Measurements from ENCODE around the gene AHCYL1. TPM values are rescaled to one million over a fixed set of nuclear protein-coding genes. Genes with fewer than 3 reads are reported as not detected.

Gene AHCYL1
- total RNA-seq, 1 experiment from 2014 or later = 92.0 TPM

- TF ChIP-seq TCF7L2 (IDR thresholded peaks at IDR 0.05; ENCODE audit: borderline replicate concordance, extremely low read depth, insufficient read depth, insufficient read length) = no peak
Measured at GRCh38 chr1:109974191-109974590, 10.4 kb upstream of the AHCYL1 start (continued).

DNA sequence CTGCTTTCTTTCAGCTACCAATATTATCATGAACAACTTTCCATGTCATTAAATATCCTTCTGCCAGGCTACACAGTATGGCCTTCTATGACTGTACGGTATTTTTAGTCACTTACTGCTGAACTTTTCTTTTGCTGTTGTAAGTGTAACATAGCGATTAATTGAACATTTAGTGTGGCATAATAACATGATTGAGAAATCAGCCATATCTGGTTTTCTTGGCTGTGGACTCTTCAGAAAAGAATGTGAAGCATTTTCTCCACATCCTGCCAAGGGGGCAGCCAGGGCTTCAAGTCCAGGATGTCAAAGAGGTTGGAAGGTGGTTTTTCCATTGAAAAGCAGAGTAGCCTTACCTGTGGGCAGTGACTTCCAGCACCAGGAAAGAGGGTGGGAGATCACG, 8.8 kb upstream of the AHCYL1 start:
- Histone ChIP-seq H4K20me1 (ENCODE audit: insufficient read depth) (no peaks in the 10 kb centered on the region), H2AFZ (ENCODE audit: low read depth, low read length, poor library complexity, severe bottlenecking) (peak overlapping the region; percentile 63), H3K9me2 (ENCODE audit: insufficient read depth) (no peaks in the 10 kb centered on the region), H3K27me3 (ENCODE audit: insufficient read depth, low read length) (no peaks in the 10 kb centered on the region), H3K9ac (ENCODE audit: low read length) (no peak overlapping the region), H3K4me1 (ENCODE audit: control insufficient read depth in 1 of 2, insufficient read depth in 2 of 2, low read length in 2 of 2) (peaks cover 2 to 23% of the 10 kb centered on the region in 2 experiments; a peak in 3 of 4 replicates), H3K4me2 (ENCODE audit: low read length) (peak overlapping the region; percentile 50), H3K27ac (ENCODE audit: low read depth, low read length) (no peak overlapping the region), H3K9me3 (ENCODE audit: control insufficient read depth in 1 of 2, insufficient read depth in 1 of 2, low read depth in 1 of 2, low read length in 2 of 2) (no peaks in the 10 kb centered on the region), H3K36me3 (ENCODE audit: control insufficient read depth in 1 of 2, insufficient read depth in 2 of 2, low read length in 2 of 2) (no peaks in the 10 kb centered on the region), H3K4me3 (replicated peaks in 1 of 2; ENCODE audit: low read depth in 1 of 2, low read length in 2 of 2) (no peak overlapping the region), H3K79me2 (ENCODE audit: insufficient read depth, low read length) (no peaks in the 10 kb centered on the region)
- TF ChIP-seq SIN3A (IDR thresholded peaks at IDR 0.05; ENCODE audit: low read depth) (no peak), YY1 (IDR thresholded peaks at IDR 0.05; ENCODE audit: extremely low read depth, insufficient replicate concordance, low read depth, low read length) (no peak), ATF3 (IDR thresholded peaks at IDR 0.05) (no peak), EGR1 (IDR thresholded peaks at IDR 0.05; ENCODE audit: low read depth) (no peak), EZH2phosphoT487 (IDR thresholded peaks at IDR 0.05; ENCODE audit: borderline replicate concordance) (no peak), RAD21 (IDR thresholded peaks at IDR 0.05; ENCODE audit: low read depth) (no peak)
- TF ChIP-seq, protein P1, sequence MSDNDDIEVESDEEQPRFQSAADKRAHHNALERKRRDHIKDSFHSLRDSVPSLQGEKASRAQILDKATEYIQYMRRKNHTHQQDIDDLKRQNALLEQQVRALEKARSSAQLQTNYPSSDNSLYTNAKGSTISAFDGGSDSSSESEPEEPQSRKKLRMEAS (IDR thresholded peaks at IDR 0.05) = no peak
- intact Hi-C loops (cut with micrococcal nuclease) = no loop called here
- ChIA-PET RAD21 (ENCODE audit: low non-redundant PET in 1 of 2, low total read pairs in 2 of 2, uncharacterized antibody in 2 of 2, unreplicated experiment in 2 of 2) (interaction anchor here in 1 of 2 experiments (1.5 kb wide), 1 partner anchor 9 kb away, joined by 3 read pairs; the partner anchor contains the start of gene AHCYL1), POLR2A (no interaction called here), CTCF (interaction anchor here (2.6 kb wide), 1 partner anchor 9 kb away, joined by 10 read pairs; the partner anchor contains the start of gene AHCYL1)
- BruUV-seq (replicated peaks) = no TSS peak
- no peak for DNase-seq (ENCODE audit: low read depth, low spot score)
- ATAC-seq = peak; percentile 32; the same call in 1 of the 2 replicates

DNA sequence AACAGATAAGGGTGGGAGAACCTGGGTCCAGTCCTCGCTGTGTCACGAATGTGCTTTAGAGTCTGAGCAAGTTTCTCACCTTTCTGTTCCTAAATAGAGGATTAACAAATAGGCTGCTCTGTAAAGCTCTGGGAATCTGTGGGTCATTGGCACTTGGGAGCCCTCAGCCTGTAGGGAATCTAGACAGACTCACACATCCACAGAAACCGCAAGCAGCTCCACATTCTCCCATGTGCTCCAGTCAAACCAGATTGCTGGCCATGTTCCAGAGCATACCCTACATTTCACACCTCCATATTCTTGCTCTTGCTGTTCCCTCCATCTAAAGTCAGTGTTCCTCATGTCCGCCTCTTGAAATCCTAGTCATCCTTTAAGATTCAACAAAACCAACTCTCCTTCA, 7.8 kb upstream of the AHCYL1 start:
- ChIA-PET POLR2A (no interaction called here), RAD21 (ENCODE audit: low non-redundant PET in 1 of 2, low total read pairs in 2 of 2, uncharacterized antibody in 2 of 2, unreplicated experiment in 2 of 2) (no interaction called here), CTCF (no interaction called here)
- H3K36me3 ChIP-seq (ENCODE audit: control insufficient read depth in 1 of 2, insufficient read depth in 2 of 2, low read length in 2 of 2) = no peaks in the 10 kb centered on the region
- intact Hi-C loops (cut with micrococcal nuclease) = no loop called here
- H3K9ac ChIP-seq (ENCODE audit: low read length) = no peak overlapping the region
- no peak for TF ChIP-seq EZH2 (IDR thresholded peaks at IDR 0.05)
- no peak for TF ChIP-seq SIN3A (IDR thresholded peaks at IDR 0.05; ENCODE audit: low read depth)
- TF ChIP-seq SP1 (IDR thresholded peaks at IDR 0.05; ENCODE audit: low read depth) = no peak
- TF ChIP-seq JUND (IDR thresholded peaks at IDR 0.05) = no peak
- TF ChIP-seq CEBPB (IDR thresholded peaks at IDR 0.05; ENCODE audit: low read depth) = no peak
- TF ChIP-seq ZBTB33 (IDR thresholded peaks at IDR 0.05; ENCODE audit: extremely low read depth, insufficient replicate concordance, low read length) = no peak
- TF ChIP-seq ATF3 (IDR thresholded peaks at IDR 0.05) = no peak
- TF ChIP-seq TCF7L2 (IDR thresholded peaks at IDR 0.05; ENCODE audit: borderline replicate concordance, extremely low read depth, insufficient read depth, insufficient read length) = no peak
- no peak for TF ChIP-seq RAD21 (IDR thresholded peaks at IDR 0.05; ENCODE audit: low read depth)
- TF ChIP-seq ZNF274 (IDR thresholded peaks at IDR 0.05; ENCODE audit: low read depth, low read length) = no peak
- TF ChIP-seq EZH2phosphoT487 (IDR thresholded peaks at IDR 0.05; ENCODE audit: borderline replicate concordance) = no peak
- TF ChIP-seq EGR1 (IDR thresholded peaks at IDR 0.05; ENCODE audit: low read depth) = no peak
- TF ChIP-seq POLR2A (IDR thresholded peaks at IDR 0.05; ENCODE audit: borderline replicate concordance, extremely low read depth, insufficient read depth, insufficient read length) = no peak
- TF ChIP-seq FOSL1 (IDR thresholded peaks at IDR 0.05; ENCODE audit: low read depth) = no peak
- no peaks in the 10 kb centered on the region for H3K27me3 ChIP-seq (ENCODE audit: insufficient read depth, low read length)
- no peak overlapping the region for H3K27ac ChIP-seq (ENCODE audit: low read depth, low read length)
- no peaks in the 10 kb centered on the region for H3K9me3 ChIP-seq (ENCODE audit: control insufficient read depth in 1 of 2, insufficient read depth in 1 of 2, low read depth in 1 of 2, low read length in 2 of 2)
- DNase-seq (ENCODE audit: low read depth, low spot score) = no peak
- no TSS peak for BruUV-seq (replicated peaks)
- no peak overlapping the region for H2AFZ ChIP-seq (ENCODE audit: low read depth, low read length, poor library complexity, severe bottlenecking)
- H4K20me1 ChIP-seq (ENCODE audit: insufficient read depth) = no peaks in the 10 kb centered on the region
- no peak overlapping the region for H3K4me3 ChIP-seq (replicated peaks in 1 of 2; ENCODE audit: low read depth in 1 of 2, low read length in 2 of 2)
- H3K9me2 ChIP-seq (ENCODE audit: insufficient read depth) = no peaks in the 10 kb centered on the region
- H3K4me2 ChIP-seq (ENCODE audit: low read length) = no peak overlapping the region
- peaks cover 2 to 26% of the 10 kb centered on the region in 2 experiments; a peak in 3 of 4 replicates for H3K4me1 ChIP-seq (ENCODE audit: control insufficient read depth in 1 of 2, insufficient read depth in 2 of 2, low read length in 2 of 2)
- no peak for ATAC-seq
- no peaks in the 10 kb centered on the region for H3K79me2 ChIP-seq (ENCODE audit: insufficient read depth, low read length)
